Smooth muscle cell (in vitro differentiated cells): ENCODE results near the gene SND1. TPM values are rescaled to one million over a fixed set of nuclear protein-coding genes. Genes with fewer than 3 reads are reported as not detected.

ENCODE experiments used
- DNase-seq: peaks from one replicate; lab custom pipeline; 2025; ENCODE audit not compliant: unreplicated experiment; lab: John Stamatoyannopoulos, UW
- H2AFZ ChIP-seq: fragments of 200-600 bp; sonication (generic); 2 replicates; pipeline ENCODE4 v1.6.0; 2016; ENCODE audit warnings: antibody characterized with exemption, low read depth, mild to moderate bottlenecking
- H3F3A ChIP-seq: fragments of 200-600 bp; sonication (generic); 2 replicates; pipeline ENCODE4 v1.6.0; 2017; ENCODE audit warnings: antibody characterized with exemption, low read depth
- H3K27ac ChIP-seq: fragments of 200-600 bp; sonication (generic); 2 replicates; pipeline ENCODE4 v1.5.1; 2016; ENCODE audit warnings: low read depth, mild to moderate bottlenecking
- H3K27me3 ChIP-seq: fragments of 200-600 bp; sonication (generic); 2 replicates; pipeline ENCODE4 v1.6.1; 2016; ENCODE audit warnings: low read depth, mild to moderate bottlenecking
- H3K36me3 ChIP-seq: fragments of 200-600 bp; sonication (generic); 2 replicates; pipeline ENCODE4 v1.5.1; 2016; ENCODE audit warnings: low read depth
- H3K4me1 ChIP-seq: fragments of 200-600 bp; sonication (generic); 2 replicates; pipeline ENCODE4 v1.5.1; 2016; ENCODE audit warnings: low read depth
- H3K4me2 ChIP-seq: fragments of 200-600 bp; sonication (generic); 2 replicates; pipeline ENCODE4 v1.6.0; 2016; ENCODE audit warnings: mild to moderate bottlenecking
- H3K4me3 ChIP-seq: fragments of 200-600 bp; sonication (generic); 2 replicates; pipeline ENCODE4 v1.5.1; 2016; ENCODE audit warnings: mild to moderate bottlenecking
- H3K79me2 ChIP-seq: fragments of 200-600 bp; sonication (generic); 2 replicates; pipeline ENCODE4 v1.6.0; 2016; ENCODE audit warnings: low read depth, mild to moderate bottlenecking
- H3K9ac ChIP-seq: fragments of 200-600 bp; sonication (generic); 2 replicates; pipeline ENCODE4 v1.6.0; 2016; ENCODE audit warnings: low read depth
- H3K9me3 ChIP-seq: fragments of 200-600 bp; sonication (generic); replicated peaks from 2 replicates; pipeline ENCODE4 v1.5.1; 2016; ENCODE audit warnings: low read depth
- H4K20me1 ChIP-seq: fragments of 200-600 bp; sonication (generic); 2 replicates; pipeline ENCODE4 v1.6.0; 2016; ENCODE audit warnings: low read depth
- WGBS: methylation state at CpG from one replicate; pipeline ENCODE4 v1.1.7; 2016; ENCODE audit warnings: low lambda C conversion rate; 5-methylcytosine and 5-hydroxymethylcytosine counted together
- polyA plus RNA-seq: library from polyadenylated mRNA; unstranded; fragments of >200 nt; fragmentation: Nextera tagmentation; extraction: Ambion mirVana; gene quantifications from 2 replicates; pipeline ENCODE4 v1.2.1, GENCODE V29; 2016
- total RNA-seq: library from RNA; depleted of rRNA; stranded (reverse); fragments of >200 nt; gene quantifications from 2 replicates; pipeline ENCODE4 v1.2.3, GENCODE V29; 2014
- TF ChIP-seq, protein P1 (sequence below): fragments of 200-600 bp; sonication (generic); IDR thresholded peaks from 2 replicates; pipeline ENCODE4 v1.5.1; 2017; ENCODE audit warnings: borderline replicate concordance, mild to moderate bottlenecking, antibody characterized with exemption; ENCODE audit not compliant: insufficient read depth, poor library complexity, severe bottlenecking

The SND1 gene
- total and polyA plus RNA-seq, 2 experiments from 2014 or later, result 129 to 136 TPM

DNA sequence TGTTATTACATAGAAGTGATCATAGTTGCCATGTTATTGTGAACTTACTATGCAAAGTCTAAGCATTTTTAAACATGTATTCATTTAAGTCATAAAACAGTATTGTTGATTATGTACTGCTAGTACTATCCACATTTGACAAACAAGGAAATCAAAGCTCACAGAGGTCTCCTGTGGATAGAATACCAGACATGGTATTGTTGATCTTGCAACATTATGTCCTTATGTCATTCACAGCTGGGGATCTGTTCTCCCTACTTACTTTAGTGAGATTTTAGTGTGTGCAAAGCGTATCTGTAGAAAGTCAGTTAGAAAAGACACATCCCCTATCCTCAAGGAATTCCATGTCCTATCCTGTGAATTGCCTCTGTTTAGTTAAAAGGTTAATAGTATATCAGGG, 106.1 kb downstream of the SND1 start:
- H3K9me3 ChIP-seq, result no peaks in the 10 kb centered on the region
- H3K4me1 ChIP-seq, result no peaks in the 10 kb centered on the region
- no peak overlapping the region for H3K27ac ChIP-seq
- H3K4me3 ChIP-seq, result no peak overlapping the region
- H3K4me2 ChIP-seq, result no peak overlapping the region
- 100% methylated on average over 1 of the region's 1 CpG for WGBS
- H2AFZ ChIP-seq, result no peak overlapping the region
- TF ChIP-seq, protein P1, sequence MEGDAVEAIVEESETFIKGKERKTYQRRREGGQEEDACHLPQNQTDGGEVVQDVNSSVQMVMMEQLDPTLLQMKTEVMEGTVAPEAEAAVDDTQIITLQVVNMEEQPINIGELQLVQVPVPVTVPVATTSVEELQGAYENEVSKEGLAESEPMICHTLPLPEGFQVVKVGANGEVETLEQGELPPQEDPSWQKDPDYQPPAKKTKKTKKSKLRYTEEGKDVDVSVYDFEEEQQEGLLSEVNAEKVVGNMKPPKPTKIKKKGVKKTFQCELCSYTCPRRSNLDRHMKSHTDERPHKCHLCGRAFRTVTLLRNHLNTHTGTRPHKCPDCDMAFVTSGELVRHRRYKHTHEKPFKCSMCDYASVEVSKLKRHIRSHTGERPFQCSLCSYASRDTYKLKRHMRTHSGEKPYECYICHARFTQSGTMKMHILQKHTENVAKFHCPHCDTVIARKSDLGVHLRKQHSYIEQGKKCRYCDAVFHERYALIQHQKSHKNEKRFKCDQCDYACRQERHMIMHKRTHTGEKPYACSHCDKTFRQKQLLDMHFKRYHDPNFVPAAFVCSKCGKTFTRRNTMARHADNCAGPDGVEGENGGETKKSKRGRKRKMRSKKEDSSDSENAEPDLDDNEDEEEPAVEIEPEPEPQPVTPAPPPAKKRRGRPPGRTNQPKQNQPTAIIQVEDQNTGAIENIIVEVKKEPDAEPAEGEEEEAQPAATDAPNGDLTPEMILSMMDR, result no peak
- H4K20me1 ChIP-seq, result peaks cover 100% of the 10 kb centered on the region
- no peaks in the 10 kb centered on the region for H3K36me3 ChIP-seq
- H3F3A ChIP-seq, result no peaks in the 10 kb centered on the region
- H3K27me3 ChIP-seq, result no peaks in the 10 kb centered on the region
- no peak for DNase-seq
- no peak overlapping the region for H3K9ac ChIP-seq
- peaks cover 88% of the 10 kb centered on the region for H3K79me2 ChIP-seq

GRCh38 chr7:127758845-127759244, 106.9 kb downstream of the SND1 start:
- H3K9me3 ChIP-seq, result no peaks in the 10 kb centered on the region
- H3K27ac ChIP-seq, result no peak overlapping the region
- no peak overlapping the region for H3K4me3 ChIP-seq
- H3F3A ChIP-seq, result no peaks in the 10 kb centered on the region
- no peak for DNase-seq
- H2AFZ ChIP-seq, result no peak overlapping the region
- H4K20me1 ChIP-seq, result peaks cover 100% of the 10 kb centered on the region
- H3K79me2 ChIP-seq, result peaks cover 86% of the 10 kb centered on the region
- no peaks in the 10 kb centered on the region for H3K27me3 ChIP-seq
- H3K4me2 ChIP-seq, result no peak overlapping the region
- no peaks in the 10 kb centered on the region for H3K36me3 ChIP-seq
- no peaks in the 10 kb centered on the region for H3K4me1 ChIP-seq
- TF ChIP-seq, protein P1, result no peak
- H3K9ac ChIP-seq, result no peak overlapping the region
- WGBS, result 99% methylated on average over 6 of the region's 6 CpGs

DNA sequence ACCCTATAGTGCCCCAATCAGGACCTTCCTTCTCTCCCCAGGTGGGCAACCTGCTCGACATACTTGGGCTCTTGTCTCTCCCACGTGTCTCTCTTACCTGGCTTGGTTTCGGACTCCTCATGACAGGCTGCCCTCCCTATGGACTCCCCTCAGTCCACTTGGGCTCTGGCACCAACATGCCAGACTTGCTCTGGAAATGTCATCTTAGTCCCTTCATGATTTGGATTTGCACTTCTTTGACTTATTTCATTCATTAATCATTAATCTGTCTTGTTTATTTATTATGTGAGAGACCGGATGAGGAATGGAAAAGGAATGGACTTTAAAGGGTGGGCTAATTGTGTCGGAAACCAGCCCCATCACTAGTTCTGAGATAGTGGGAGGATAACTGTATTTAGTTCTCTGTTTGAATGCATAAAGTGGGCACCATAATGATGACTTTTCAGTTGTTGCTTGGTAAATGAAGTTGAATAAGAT, 108.0 kb downstream of the SND1 start:
- Histone ChIP-seq H3K27me3 (no peaks in the 10 kb centered on the region), H3F3A (no peaks in the 10 kb centered on the region), H3K27ac (no peak overlapping the region), H3K79me2 (peaks cover 83% of the 10 kb centered on the region), H3K9me3 (no peaks in the 10 kb centered on the region), H3K4me2 (no peak overlapping the region), H2AFZ (no peak overlapping the region), H3K9ac (no peak overlapping the region), H3K4me1 (no peaks in the 10 kb centered on the region), H4K20me1 (peaks cover 100% of the 10 kb centered on the region), H3K4me3 (no peak overlapping the region), H3K36me3 (no peaks in the 10 kb centered on the region)
- 97% methylated on average over 5 of the region's 5 CpGs for WGBS
- TF ChIP-seq, protein P1, result no peak
- DNase-seq, result no peak

DNA sequence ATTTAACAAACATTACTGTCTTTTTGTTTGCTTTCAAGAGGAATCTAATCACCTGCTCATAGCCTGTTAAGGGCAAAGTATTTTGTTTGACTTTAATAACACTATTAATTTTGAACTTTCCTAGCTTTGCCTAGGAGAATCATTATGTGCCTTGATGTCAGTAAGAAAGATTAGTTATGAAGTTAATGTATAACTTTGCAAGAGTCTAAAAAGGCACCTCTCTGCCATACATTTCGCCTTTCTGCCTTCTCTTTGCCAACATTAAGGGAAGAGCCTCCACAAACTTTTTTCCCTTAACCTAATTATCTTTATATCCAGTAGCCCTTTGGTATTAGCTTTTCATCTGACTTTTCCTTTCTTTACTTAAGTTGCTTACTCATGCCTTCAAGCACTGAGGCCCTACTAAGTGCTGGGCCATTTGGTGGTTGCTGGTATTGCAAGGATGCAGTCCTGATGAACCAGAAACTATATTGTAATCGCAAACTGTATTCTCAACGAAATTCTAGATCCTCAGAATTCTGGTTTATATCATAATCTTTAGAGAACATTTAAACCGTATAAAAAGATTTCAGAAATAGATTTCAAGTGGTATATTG, 108.5 kb downstream of the SND1 start:
- no peaks in the 10 kb centered on the region for H3F3A ChIP-seq
- DNase-seq, result no peak
- peaks cover 100% of the 10 kb centered on the region for H4K20me1 ChIP-seq
- no peaks in the 10 kb centered on the region for H3K4me1 ChIP-seq
- H3K9me3 ChIP-seq, result no peaks in the 10 kb centered on the region
- H3K9ac ChIP-seq, result no peak overlapping the region
- no peak overlapping the region for H3K4me2 ChIP-seq
- no peaks in the 10 kb centered on the region for H3K36me3 ChIP-seq
- no peaks in the 10 kb centered on the region for H3K27me3 ChIP-seq
- H3K4me3 ChIP-seq, result no peak overlapping the region
- 96% methylated on average over 4 of the region's 4 CpGs for WGBS
- H3K27ac ChIP-seq, result no peak overlapping the region
- H2AFZ ChIP-seq, result no peak overlapping the region
- TF ChIP-seq, protein P1, result no peak
- H3K79me2 ChIP-seq, result peaks cover 78% of the 10 kb centered on the region
